ENCODE measurements around the gene GRIP2.
A peak's percentile ranks its signal among the peaks of the same experiment; 100 is the strongest.

Gene GRIP2

DNA sequence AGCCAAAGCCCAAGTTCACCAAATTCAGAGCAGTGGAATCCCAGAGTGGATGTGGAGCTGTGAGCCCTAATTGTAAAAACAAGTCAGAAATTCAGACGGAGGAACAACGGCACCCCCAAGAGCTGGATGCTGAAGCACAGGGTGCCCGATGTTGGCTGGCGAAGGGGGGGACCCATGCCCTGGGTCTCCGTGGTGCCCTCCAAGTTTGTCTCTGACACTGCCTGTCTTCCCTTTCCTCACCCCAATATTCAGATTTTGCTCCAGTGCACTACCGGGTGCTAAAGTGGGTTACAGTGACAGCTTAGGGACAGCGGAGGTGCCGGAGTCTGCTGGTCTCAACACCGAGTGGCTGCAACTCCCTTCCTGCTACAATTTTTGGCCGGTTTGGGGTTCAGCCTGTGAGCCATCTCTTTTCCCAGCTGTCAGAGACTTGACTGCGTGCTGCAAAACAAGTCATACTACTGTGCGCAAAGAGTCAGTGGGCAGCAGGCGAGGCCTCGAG lies 6.6 kb downstream of the GRIP2 start:
- POLR2A ChIA-PET (ENCODE audit: low non-redundant PET) = no interaction called here
- CTCF ChIA-PET = no interaction called here
- TF ChIP-seq, protein P1, sequence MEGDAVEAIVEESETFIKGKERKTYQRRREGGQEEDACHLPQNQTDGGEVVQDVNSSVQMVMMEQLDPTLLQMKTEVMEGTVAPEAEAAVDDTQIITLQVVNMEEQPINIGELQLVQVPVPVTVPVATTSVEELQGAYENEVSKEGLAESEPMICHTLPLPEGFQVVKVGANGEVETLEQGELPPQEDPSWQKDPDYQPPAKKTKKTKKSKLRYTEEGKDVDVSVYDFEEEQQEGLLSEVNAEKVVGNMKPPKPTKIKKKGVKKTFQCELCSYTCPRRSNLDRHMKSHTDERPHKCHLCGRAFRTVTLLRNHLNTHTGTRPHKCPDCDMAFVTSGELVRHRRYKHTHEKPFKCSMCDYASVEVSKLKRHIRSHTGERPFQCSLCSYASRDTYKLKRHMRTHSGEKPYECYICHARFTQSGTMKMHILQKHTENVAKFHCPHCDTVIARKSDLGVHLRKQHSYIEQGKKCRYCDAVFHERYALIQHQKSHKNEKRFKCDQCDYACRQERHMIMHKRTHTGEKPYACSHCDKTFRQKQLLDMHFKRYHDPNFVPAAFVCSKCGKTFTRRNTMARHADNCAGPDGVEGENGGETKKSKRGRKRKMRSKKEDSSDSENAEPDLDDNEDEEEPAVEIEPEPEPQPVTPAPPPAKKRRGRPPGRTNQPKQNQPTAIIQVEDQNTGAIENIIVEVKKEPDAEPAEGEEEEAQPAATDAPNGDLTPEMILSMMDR (conservative IDR thresholded peaks at IDR 0.05; ENCODE audit: low read depth) = no peak
- no peak overlapping the region for H3K27ac ChIP-seq
- DNase-seq (ENCODE audit: low spot score) = no peak

DNA sequence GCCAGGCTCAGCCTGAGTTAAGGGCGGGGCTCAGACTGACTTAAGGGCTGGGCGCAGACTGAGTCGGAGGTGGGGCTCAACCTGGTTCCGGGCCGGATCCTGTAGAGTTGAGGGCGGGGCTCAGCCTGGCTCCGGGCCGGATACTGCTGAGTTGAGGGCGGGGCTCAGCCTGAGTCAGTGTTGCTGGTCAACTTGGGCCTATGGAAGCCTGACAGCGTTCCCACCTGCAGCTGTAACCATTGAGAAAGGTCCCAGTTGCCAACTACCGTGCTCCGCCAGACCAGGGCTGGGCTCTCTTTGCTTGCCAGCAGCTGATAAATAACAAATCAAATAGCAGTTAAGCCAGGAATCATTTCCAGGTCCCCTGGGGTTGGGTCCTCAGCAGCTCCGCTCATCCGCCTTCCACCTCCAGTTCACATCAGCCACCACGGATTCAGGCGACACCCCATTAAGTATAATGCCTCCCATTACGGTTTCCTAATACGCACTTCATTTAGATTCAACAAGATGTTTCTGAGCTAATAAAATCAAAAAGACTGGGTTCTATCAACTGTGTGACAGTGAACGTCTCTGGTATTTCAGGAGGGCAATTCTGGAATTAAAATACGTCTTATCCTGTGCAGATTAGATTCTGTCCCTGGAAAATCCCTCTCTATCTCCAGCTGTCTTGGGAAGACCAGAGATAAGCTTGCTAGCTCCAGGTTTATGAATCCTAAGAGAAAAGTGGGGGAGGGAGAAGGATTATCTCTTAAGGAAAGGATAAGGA lies 7.3 kb downstream of the GRIP2 start:
- no peak overlapping the region for H3K27ac ChIP-seq
- DNase-seq (ENCODE audit: low spot score) = peak; percentile 53
- TF ChIP-seq, protein P1 (conservative IDR thresholded peaks at IDR 0.05; ENCODE audit: low read depth) = no peak
- POLR2A ChIA-PET (ENCODE audit: low non-redundant PET) = no interaction called here
- CTCF ChIA-PET = no interaction called here

DNA sequence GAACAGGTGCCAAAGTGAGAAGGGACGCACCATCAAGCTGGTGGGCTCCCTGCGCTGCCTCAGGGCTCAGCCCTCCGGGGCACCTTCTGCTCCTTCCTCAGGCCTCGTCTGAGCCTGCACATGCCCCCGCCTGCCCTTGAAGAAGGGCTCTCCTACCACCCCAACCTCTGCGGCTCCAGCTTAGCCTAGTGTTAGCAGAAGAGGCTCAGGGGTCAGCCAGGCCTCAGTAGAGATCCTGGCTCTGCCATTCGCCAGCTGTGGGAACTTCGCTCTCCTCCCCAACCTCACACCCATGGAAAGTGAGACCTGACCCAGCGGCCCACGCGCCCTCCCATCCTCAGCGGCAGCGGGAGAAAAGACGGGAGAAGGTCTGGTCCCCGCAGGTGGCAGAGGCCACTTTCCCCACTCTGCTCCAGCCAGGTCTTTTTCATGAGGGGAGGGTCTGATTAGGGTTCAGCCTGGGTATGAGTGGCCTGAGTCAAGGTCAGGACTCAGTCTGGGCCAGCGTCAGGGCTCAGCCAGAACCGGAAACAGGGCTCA lies 8.2 kb downstream of the GRIP2 start:
- POLR2A ChIA-PET (ENCODE audit: low non-redundant PET) = no interaction called here
- TF ChIP-seq, protein P1 (conservative IDR thresholded peaks at IDR 0.05; ENCODE audit: low read depth) = no peak
- no peak overlapping the region for H3K27ac ChIP-seq
- no peak for DNase-seq (ENCODE audit: low spot score)
- CTCF ChIA-PET = interaction anchor here (0.6 kb wide), 1 partner anchor 294 kb away, joined by 3 read pairs; no protein-coding TSS in a partner anchor

DNA sequence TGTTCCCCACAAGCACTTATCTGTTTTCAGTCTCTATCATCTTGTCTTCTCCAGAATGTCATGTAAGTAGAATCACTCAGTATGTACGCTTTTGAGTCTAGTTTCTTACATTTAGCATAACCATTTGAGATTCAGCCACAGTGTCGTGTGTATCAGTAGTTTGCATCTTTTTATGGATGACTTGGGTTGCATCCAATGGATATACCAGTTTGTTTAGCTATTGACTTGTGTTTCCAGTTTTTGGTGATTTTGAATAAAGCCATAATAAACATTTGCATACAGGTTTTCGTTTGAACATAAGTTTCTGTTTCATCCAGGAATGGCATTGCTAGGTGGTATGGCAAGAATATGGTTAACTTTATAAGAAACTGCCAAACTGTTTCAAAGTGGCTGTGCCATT lies 12.1 kb downstream of the GRIP2 start:
- CTCF ChIA-PET = no interaction called here
- TF ChIP-seq, protein P1 (conservative IDR thresholded peaks at IDR 0.05; ENCODE audit: low read depth) = no peak
- POLR2A ChIA-PET (ENCODE audit: low non-redundant PET) = no interaction called here
- no peak overlapping the region for H3K27ac ChIP-seq
- DNase-seq (ENCODE audit: low spot score) = no peak

DNA sequence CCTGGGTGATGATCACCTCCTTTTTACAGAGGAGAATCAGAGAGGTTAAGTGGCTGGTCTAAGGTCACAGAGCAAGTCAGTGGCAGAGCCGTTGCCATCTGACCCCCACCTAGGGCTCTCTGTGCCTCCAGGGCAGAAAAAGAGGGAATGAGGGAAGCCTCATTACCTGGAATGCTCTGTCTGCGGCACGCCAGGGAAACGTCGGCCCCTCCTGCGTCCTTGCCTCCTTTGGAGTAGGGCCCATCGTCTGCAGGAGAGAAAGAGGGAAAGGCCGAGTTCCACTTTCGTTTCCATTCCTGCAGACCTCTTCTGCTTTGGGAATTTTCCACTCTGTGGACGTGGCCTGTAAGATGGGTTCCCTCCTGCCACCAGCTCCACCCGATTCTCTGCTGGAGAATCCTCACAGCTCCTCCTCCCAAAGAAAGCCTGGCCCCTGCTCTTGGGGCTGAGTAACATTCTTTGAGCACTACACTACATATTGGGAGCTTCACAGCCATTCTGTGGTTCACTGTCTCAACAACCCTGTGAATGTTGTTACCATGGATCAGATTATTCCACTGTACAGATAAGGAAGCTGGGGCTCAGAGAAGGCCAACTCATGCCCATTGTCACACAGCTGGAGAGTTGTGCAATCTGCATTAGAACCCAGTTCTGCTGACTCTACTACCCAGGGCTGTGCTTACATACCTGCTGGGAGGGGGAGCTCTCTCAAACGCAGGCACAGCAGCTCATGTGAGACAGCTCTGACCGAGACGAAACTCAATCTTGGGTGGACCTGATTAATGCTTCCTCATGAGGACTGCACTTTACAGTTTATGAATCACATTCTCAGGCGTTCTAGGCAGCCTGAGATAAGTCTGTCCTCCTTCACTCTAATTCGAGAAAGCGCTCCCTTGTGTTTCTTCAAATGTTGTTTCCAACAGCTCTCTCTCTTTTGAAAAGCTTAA lies 14.2 kb downstream of the GRIP2 start:
- POLR2A ChIA-PET (ENCODE audit: low non-redundant PET) = no interaction called here
- no peak overlapping the region for H3K27ac ChIP-seq
- no peak for DNase-seq (ENCODE audit: low spot score)
- CTCF ChIA-PET = interaction anchor here (0.6 kb wide), 2 partner anchors 24 to 204 kb away, joined by 3 read pairs; no protein-coding TSS in a partner anchor
- TF ChIP-seq, protein P1 (conservative IDR thresholded peaks at IDR 0.05; ENCODE audit: low read depth) = no peak
